Activated naive CD4-positive, alpha-beta T cell treated with anti-CD3 and anti-CD28 coated beads for 36 hours (primary cell): ENCODE measurements around the gene GIGYF2. TPM values are rescaled to one million over a fixed set of nuclear protein-coding genes. Genes with fewer than 3 reads are reported as not detected.
A peak's percentile ranks its signal among the peaks of the same experiment; 100 is the strongest.

ENCODE experiments used
- CTCF ChIA-PET: fragments of 350-600 bp; sonication (Branson Sonifier 250); formaldehyde crosslinking; loops from one replicate; lab custom pipeline; 2021; ENCODE audit warnings: antibody characterized with exemption; lab: Charles Lee
- DNase-seq: peaks from one replicate; pipeline ENCODE4 v3.0.0-alpha.2; 2020
- H3K27ac Mint-ChIP-seq: one replicate; pipeline ENCODE4 v1.8.0; 2021; ENCODE audit warnings: mild to moderate bottlenecking, mixed read lengths
- H3K27me3 Mint-ChIP-seq: one replicate; pipeline ENCODE4 v1.8.0; 2021; ENCODE audit warnings: low read depth, mixed read lengths
- H3K36me3 Mint-ChIP-seq: one replicate; pipeline ENCODE4 v1.8.0; 2021; ENCODE audit warnings: low read depth, mixed read lengths
- H3K4me1 Mint-ChIP-seq: one replicate; pipeline ENCODE4 v1.8.0; 2021; ENCODE audit warnings: low read depth, mixed read lengths
- H3K4me3 Mint-ChIP-seq: one replicate; pipeline ENCODE4 v1.8.0; 2021; ENCODE audit warnings: mild to moderate bottlenecking, moderate library complexity, mixed read lengths
- H3K9me3 Mint-ChIP-seq: one replicate; pipeline ENCODE4 v1.8.0; 2021; ENCODE audit warnings: mixed read lengths
- intact Hi-C: fragments of 100-400 bp; cut with micrococcal nuclease; formaldehyde crosslinking; loops from one replicate; pipeline ENCODE4 v1.15.1; 2023
- total RNA-seq, 2 experiments: library from RNA; stranded (reverse); gene quantifications; one replicate each; pipeline ENCODE4 v1.2.3, GENCODE V29; 2021

The GIGYF2 gene
- total RNA-seq, 2 experiments from 2014 or later: 49.7 to 52.8 TPM

- H3K9me3 Mint-ChIP-seq: no peaks in the 10 kb centered on the region
- no peak overlapping the region for H3K4me3 Mint-ChIP-seq
- DNase-seq: no peak
- no peak overlapping the region for H3K27ac Mint-ChIP-seq
- H3K27me3 Mint-ChIP-seq: no peaks in the 10 kb centered on the region
- no peaks in the 10 kb centered on the region for H3K4me1 Mint-ChIP-seq
- CTCF ChIA-PET: no interaction called here
- intact Hi-C loops: no loop called here
- H3K36me3 Mint-ChIP-seq: peaks cover 4% of the 10 kb centered on the region
Observed at GRCh38 chr2:232731470-232731869, 34.3 kb downstream of the GIGYF2 start.

- intact Hi-C loops: no loop called here
- no peak overlapping the region for H3K27ac Mint-ChIP-seq
- CTCF ChIA-PET: interaction anchor here (0.6 to 1.6 kb wide), 2 partner anchors 10 to 320 kb away, joined by 3 to 9 read pairs; no protein-coding TSS in a partner anchor
- H3K27me3 Mint-ChIP-seq: no peaks in the 10 kb centered on the region
- H3K36me3 Mint-ChIP-seq: peaks cover 4% of the 10 kb centered on the region
- no peak overlapping the region for H3K4me3 Mint-ChIP-seq
- peaks cover 5% of the 10 kb centered on the region for H3K4me1 Mint-ChIP-seq
- H3K9me3 Mint-ChIP-seq: no peaks in the 10 kb centered on the region
- DNase-seq: no peak
Observed at GRCh38 chr2:232741294-232741693, 44.2 kb downstream of the GIGYF2 start.

GRCh38 chr2:232741972-232742371 lies 44.8 kb downstream of the GIGYF2 start:
- no peak for DNase-seq
- intact Hi-C loops: no loop called here
- H3K36me3 Mint-ChIP-seq: peaks cover 4% of the 10 kb centered on the region
- CTCF ChIA-PET: interaction anchor here (0.5 to 0.6 kb wide), 2 partner anchors 176 to 319 kb away, joined by 3 to 5 read pairs; no protein-coding TSS in a partner anchor
- H3K9me3 Mint-ChIP-seq: no peaks in the 10 kb centered on the region
- H3K27me3 Mint-ChIP-seq: no peaks in the 10 kb centered on the region
- H3K27ac Mint-ChIP-seq: no peak overlapping the region
- peaks cover 5% of the 10 kb centered on the region for H3K4me1 Mint-ChIP-seq
- H3K4me3 Mint-ChIP-seq: no peak overlapping the region

DNA sequence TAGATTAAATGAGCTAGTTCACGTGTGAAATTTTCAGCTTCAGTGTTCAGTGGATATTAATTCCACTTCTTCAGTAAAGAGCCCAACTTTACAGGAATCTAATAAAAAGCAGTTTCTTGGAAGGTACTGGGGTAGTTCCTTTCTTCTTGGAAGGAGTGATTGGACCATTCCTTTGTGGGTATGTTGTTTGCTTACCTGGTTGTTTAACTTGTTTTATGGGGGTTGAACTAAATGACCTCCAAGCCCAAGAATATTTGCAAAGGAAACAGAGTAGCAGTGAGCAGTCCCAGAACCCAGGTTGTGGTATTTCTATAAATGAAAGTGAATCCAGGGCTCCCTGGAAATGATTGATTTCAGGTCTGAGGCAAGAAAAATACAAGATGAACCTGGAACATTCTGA lies 47.8 kb downstream of the GIGYF2 start:
- intact Hi-C loops: no loop called here
- no peaks in the 10 kb centered on the region for H3K27me3 Mint-ChIP-seq
- peaks cover 16% of the 10 kb centered on the region for H3K36me3 Mint-ChIP-seq
- H3K4me3 Mint-ChIP-seq: no peak overlapping the region
- H3K27ac Mint-ChIP-seq: no peak overlapping the region
- DNase-seq: no peak
- CTCF ChIA-PET: no interaction called here
- no peaks in the 10 kb centered on the region for H3K9me3 Mint-ChIP-seq
- H3K4me1 Mint-ChIP-seq: peaks cover 19% of the 10 kb centered on the region

GRCh38 chr2:232748038-232748437 lies 50.9 kb downstream of the GIGYF2 start:
- Mint-ChIP-seq H3K27me3 (no peaks in the 10 kb centered on the region), H3K9me3 (no peaks in the 10 kb centered on the region), H3K36me3 (peaks cover 17% of the 10 kb centered on the region), H3K4me3 (no peak overlapping the region), H3K4me1 (peaks cover 19% of the 10 kb centered on the region), H3K27ac (no peak overlapping the region)
- intact Hi-C loops: no loop called here
- CTCF ChIA-PET: interaction anchor here (1.9 kb wide), 1 partner anchor 143 kb away, joined by 8 read pairs; no protein-coding TSS in a partner anchor
- DNase-seq: no peak

DNA sequence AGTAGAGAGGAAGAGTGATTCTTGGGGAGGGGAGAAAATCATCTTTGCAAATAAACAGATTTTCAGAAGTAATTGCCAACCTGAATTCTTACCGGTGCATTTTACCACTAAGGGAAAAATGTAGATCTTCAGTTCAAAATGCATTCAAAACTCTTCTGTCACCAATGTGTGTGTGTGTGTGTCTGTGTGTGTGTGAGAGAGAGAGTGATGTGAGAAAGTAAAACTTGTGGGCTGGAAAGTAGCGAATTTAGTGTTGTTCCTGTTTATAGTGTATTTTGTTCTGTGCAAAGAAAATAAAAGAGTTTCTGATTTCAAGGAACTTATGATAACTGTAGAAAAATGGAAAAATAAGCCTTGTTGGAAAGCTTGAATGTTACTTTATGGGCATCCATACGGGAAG lies 52.2 kb downstream of the GIGYF2 start:
- CTCF ChIA-PET: no interaction called here
- no peak overlapping the region for H3K27ac Mint-ChIP-seq
- no peak overlapping the region for H3K4me3 Mint-ChIP-seq
- H3K27me3 Mint-ChIP-seq: no peaks in the 10 kb centered on the region
- peaks cover 17% of the 10 kb centered on the region for H3K4me1 Mint-ChIP-seq
- peaks cover 17% of the 10 kb centered on the region for H3K36me3 Mint-ChIP-seq
- H3K9me3 Mint-ChIP-seq: no peaks in the 10 kb centered on the region
- intact Hi-C loops: no loop called here
- DNase-seq: no peak

- Mint-ChIP-seq H3K4me1 (peaks cover 13% of the 10 kb centered on the region), H3K36me3 (peaks cover 17% of the 10 kb centered on the region), H3K27ac (no peak overlapping the region), H3K4me3 (no peak overlapping the region), H3K9me3 (no peaks in the 10 kb centered on the region), H3K27me3 (no peaks in the 10 kb centered on the region)
- CTCF ChIA-PET: interaction anchor here (1.2 kb wide), 1 partner anchor 9 kb away, joined by 9 read pairs; no protein-coding TSS in a partner anchor
- DNase-seq: no peak
- intact Hi-C loops: no loop called here
Observed at GRCh38 chr2:232750135-232750671, 53.1 kb downstream of the GIGYF2 start.

DNA sequence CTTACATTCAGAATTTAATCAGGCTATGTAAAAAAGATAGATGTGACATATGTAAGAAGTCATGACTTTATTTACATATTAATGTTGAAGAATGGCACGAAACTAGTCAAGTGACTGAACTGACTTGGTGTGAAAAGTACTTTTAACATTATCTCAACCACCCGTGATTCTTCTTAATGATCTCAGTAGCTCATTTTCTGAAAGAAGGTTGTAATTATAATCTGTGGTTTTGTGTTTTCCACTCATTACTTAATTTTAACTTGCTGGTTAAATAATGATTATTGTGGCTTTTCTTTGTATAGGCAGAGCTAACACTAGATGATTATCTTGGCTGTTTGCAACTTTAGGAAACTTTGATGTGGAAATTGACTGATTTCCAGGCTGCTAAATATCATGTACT lies 60.8 kb downstream of the GIGYF2 start:
- H3K27ac Mint-ChIP-seq: no peak overlapping the region
- intact Hi-C loops: no loop called here
- CTCF ChIA-PET: interaction anchor here (0.7 to 0.8 kb wide), 2 partner anchors 153 to 1845 kb away, joined by 4 read pairs; no protein-coding TSS in a partner anchor
- no peak for DNase-seq
- H3K9me3 Mint-ChIP-seq: no peaks in the 10 kb centered on the region
- H3K4me3 Mint-ChIP-seq: no peak overlapping the region
- H3K36me3 Mint-ChIP-seq: peaks cover 16% of the 10 kb centered on the region
- H3K27me3 Mint-ChIP-seq: no peaks in the 10 kb centered on the region
- peaks cover 7% of the 10 kb centered on the region for H3K4me1 Mint-ChIP-seq

GRCh38 chr2:232761301-232761907 lies 64.3 kb downstream of the GIGYF2 start:
- Mint-ChIP-seq H3K36me3 (peaks cover 16% of the 10 kb centered on the region), H3K9me3 (no peaks in the 10 kb centered on the region), H3K4me1 (peaks cover 15% of the 10 kb centered on the region), H3K27me3 (no peaks in the 10 kb centered on the region), H3K4me3 (no peak overlapping the region), H3K27ac (no peak overlapping the region)
- intact Hi-C loops: loop anchor here (1.0 to 5.0 kb wide), 5 partner anchors 91 to 490 kb away; partner anchors contain the start of gene ATG16L1
- CTCF ChIA-PET: interaction anchor here (0.5 to 1.6 kb wide), 4 partner anchors 10 to 293 kb away, joined by 3 to 4 read pairs (median 4); no protein-coding TSS in a partner anchor
- peak; percentile 68 for DNase-seq

GRCh38 chr2:232767866-232768265 lies 70.7 kb downstream of the GIGYF2 start:
- H3K36me3 Mint-ChIP-seq: peaks cover 13% of the 10 kb centered on the region
- intact Hi-C loops: no loop called here
- no peak overlapping the region for H3K27ac Mint-ChIP-seq

DNA sequence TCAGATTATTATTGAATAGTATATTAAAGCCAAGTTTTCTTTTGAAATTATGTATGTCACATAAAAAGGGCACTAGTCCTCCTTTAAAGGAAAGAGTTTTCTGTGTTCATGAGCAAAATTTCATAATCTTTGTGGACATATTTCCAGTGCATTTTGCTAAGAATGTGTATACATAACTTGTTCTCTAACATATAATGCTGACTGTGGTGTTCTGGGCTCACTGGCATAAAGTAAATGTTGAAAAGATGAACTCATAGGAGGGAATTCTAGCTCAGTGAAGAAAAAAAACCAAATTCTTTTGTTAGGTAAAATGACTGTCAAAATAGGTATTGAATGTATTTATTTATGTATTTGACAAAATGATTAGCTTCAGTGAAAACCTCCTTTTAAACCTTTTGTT lies 73.1 kb downstream of the GIGYF2 start:
- H3K27ac Mint-ChIP-seq: no peak overlapping the region
- no peak overlapping the region for H3K4me3 Mint-ChIP-seq
- H3K4me1 Mint-ChIP-seq: peaks cover 29% of the 10 kb centered on the region
- intact Hi-C loops: no loop called here
- H3K36me3 Mint-ChIP-seq: peaks cover 10% of the 10 kb centered on the region
- no peaks in the 10 kb centered on the region for H3K27me3 Mint-ChIP-seq
- H3K9me3 Mint-ChIP-seq: no peaks in the 10 kb centered on the region
- no peak for DNase-seq
- CTCF ChIA-PET: interaction anchor here (1.0 kb wide), 1 partner anchor 62 kb away, joined by 3 read pairs; no protein-coding TSS in a partner anchor

More at GRCh38 chr2:232767866-232768265, 70.7 kb downstream of the GIGYF2 start:
- CTCF ChIA-PET: no interaction called here
- no peaks in the 10 kb centered on the region for H3K27me3 Mint-ChIP-seq
- DNase-seq: no peak
- no peak overlapping the region for H3K4me3 Mint-ChIP-seq
- H3K9me3 Mint-ChIP-seq: no peaks in the 10 kb centered on the region
- peaks cover 25% of the 10 kb centered on the region for H3K4me1 Mint-ChIP-seq

- Mint-ChIP-seq H3K4me3 (no peak overlapping the region), H3K27me3 (no peaks in the 10 kb centered on the region), H3K4me1 (peaks cover 16% of the 10 kb centered on the region), H3K27ac (no peak overlapping the region), H3K36me3 (peaks cover 16% of the 10 kb centered on the region), H3K9me3 (no peaks in the 10 kb centered on the region)
- CTCF ChIA-PET: interaction anchor here (0.5 to 1.5 kb wide), 3 partner anchors 9 to 480 kb away, joined by 3 to 4 read pairs (median 3); partner anchors contain the start of gene ATG16L1
- no peak for DNase-seq
- intact Hi-C loops: no loop called here
Observed at GRCh38 chr2:232771870-232772269, 74.7 kb downstream of the GIGYF2 start.
